ENCODE measurements around the gene HSPA1B. TPM values are rescaled to one million over a fixed set of nuclear protein-coding genes. Genes with fewer than 3 reads are reported as not detected.

The HSPA1B gene
- total RNA-seq, 1 experiment from 2014 or later = 359 TPM

GRCh38 chr6:31878726-31879125 is 51.2 kb downstream of the HSPA1B start, which contains the start of gene SLC44A4:
TSS of gene SLC44A4 (minus strand) at chr6:31878997. CDS start at chr6:31878980, 17 bp downstream.
- DNase-seq (ENCODE audit: low read depth) = no peak

GRCh38 chr6:31879143-31879542 is 51.6 kb downstream of the HSPA1B start:
- no peak for DNase-seq (ENCODE audit: low read depth)

Other genes with a start within 250 kb of the HSPA1B start
- 2.1 and 4.6 TPM in 2 replicates for gene LTB, start 245.3 kb upstream of the HSPA1B start, total RNA-seq (2014; rRNA removed; shearing (Covaris generic))
- gene LST1, start 241.5 kb upstream of the HSPA1B start, total RNA-seq (2014; rRNA removed; shearing (Covaris generic)) = not detected in 2 replicates
- gene NCR3, start 234.7 kb upstream of the HSPA1B start, total RNA-seq (2014; rRNA removed; shearing (Covaris generic)) = not detected in 2 replicates
- gene AIF1, start 212.5 kb upstream of the HSPA1B start, total RNA-seq (2014; rRNA removed; shearing (Covaris generic)) = not detected in 2 replicates
- gene PRRC2A, start 207.0 kb upstream of the HSPA1B start, total RNA-seq (2014; rRNA removed; shearing (Covaris generic)) = 71.4 and 121 TPM in 2 replicates
- 194 and 317 TPM in 2 replicates for gene BAG6, start 175.1 kb upstream of the HSPA1B start, total RNA-seq (2014; rRNA removed; shearing (Covaris generic))
- gene APOM, start 171.8 kb upstream of the HSPA1B start, total RNA-seq (2014; rRNA removed; shearing (Covaris generic)) = 3.7 and 6.9 TPM in 2 replicates
- gene C6orf47, start 167.0 kb upstream of the HSPA1B start, total RNA-seq (2014; rRNA removed; shearing (Covaris generic)) = 29.9 and 37.5 TPM in 2 replicates
- 17.7 and 31.6 TPM in 2 replicates for gene GPANK1, start 162.7 kb upstream of the HSPA1B start, total RNA-seq (2014; rRNA removed; shearing (Covaris generic))
- gene CSNK2B, start 161.7 kb upstream of the HSPA1B start, total RNA-seq (2014; rRNA removed; shearing (Covaris generic)) = 645 and 1,183 TPM in 2 replicates
- 0.10 and 1.1 TPM in 2 replicates for gene LY6G5B, start 157.8 kb upstream of the HSPA1B start, total RNA-seq (2014; rRNA removed; shearing (Covaris generic))
- 2.0 and 2.5 TPM in 2 replicates for gene LY6G5C, start 146.7 kb upstream of the HSPA1B start, total RNA-seq (2014; rRNA removed; shearing (Covaris generic))
- 37.0 and 51.9 TPM in 2 replicates for gene ABHD16A, start 124.4 kb upstream of the HSPA1B start, total RNA-seq (2014; rRNA removed; shearing (Covaris generic))
- not detected in 2 replicates for gene LY6G6F, start 120.9 kb upstream of the HSPA1B start, total RNA-seq (2014; rRNA removed; shearing (Covaris generic))
- not detected in 2 replicates for gene LY6G6D, start 112.4 kb upstream of the HSPA1B start, total RNA-seq (2014; rRNA removed; shearing (Covaris generic))
- gene LY6G6C, start 106.0 kb upstream of the HSPA1B start, total RNA-seq (2014; rRNA removed; shearing (Covaris generic)) = not detected in 2 replicates
- not detected in 2 replicates for gene MPIG6B, start 104.4 kb upstream of the HSPA1B start, total RNA-seq (2014; rRNA removed; shearing (Covaris generic))
- 75.1 and 90.7 TPM in 2 replicates for gene DDAH2, start 98.4 kb upstream of the HSPA1B start, total RNA-seq (2014; rRNA removed; shearing (Covaris generic))
- gene CLIC1, start 91.2 kb upstream of the HSPA1B start, total RNA-seq (2014; rRNA removed; shearing (Covaris generic)) = 1,686 and 1,715 TPM in 2 replicates
- 12.8 and 19.4 TPM in 2 replicates for gene MSH5, start 87.7 kb upstream of the HSPA1B start, total RNA-seq (2014; rRNA removed; shearing (Covaris generic))
- 1.7 TPM in 1 of 2 replicates, not detected in the other for gene SAPCD1, start 65.1 kb upstream of the HSPA1B start, total RNA-seq (2014; rRNA removed; shearing (Covaris generic))
- gene VWA7, start 50.4 kb upstream of the HSPA1B start, total RNA-seq (2014; rRNA removed; shearing (Covaris generic)) = 0.94 and 1.8 TPM in 2 replicates
- gene VARS1, start 32.0 kb upstream of the HSPA1B start, total RNA-seq (2014; rRNA removed; shearing (Covaris generic)) = 33.1 and 51.2 TPM in 2 replicates
- gene LSM2, start 20.8 kb upstream of the HSPA1B start, total RNA-seq (2014; rRNA removed; shearing (Covaris generic)) = 162 and 306 TPM in 2 replicates
- gene HSPA1L, start 12.5 kb upstream of the HSPA1B start, total RNA-seq (2014; rRNA removed; shearing (Covaris generic)) = 0.30 and 2.5 TPM in 2 replicates
- 163 and 238 TPM in 2 replicates for gene HSPA1A, start 12.2 kb upstream of the HSPA1B start, total RNA-seq (2014; rRNA removed; shearing (Covaris generic))
- gene NEU1, start 35.1 kb downstream of the HSPA1B start, total RNA-seq (2014; rRNA removed; shearing (Covaris generic)) = 210 and 218 TPM in 2 replicates
- 0.20 TPM in 1 of 2 replicates, not detected in the other for gene SLC44A4, start 51.3 kb downstream of the HSPA1B start, total RNA-seq (2014; rRNA removed; shearing (Covaris generic))
- 51.0 and 73.4 TPM in 2 replicates for gene EHMT2, start 70.0 kb downstream of the HSPA1B start, total RNA-seq (2014; rRNA removed; shearing (Covaris generic))
- gene ZBTB12, start 74.3 kb downstream of the HSPA1B start, total RNA-seq (2014; rRNA removed; shearing (Covaris generic)) = 0.76 and 2.3 TPM in 2 replicates
- 2.9 and 3.3 TPM in 2 replicates for gene C2, start 100.0 kb downstream of the HSPA1B start, total RNA-seq (2014; rRNA removed; shearing (Covaris generic))
- gene CFB, start 118.4 kb downstream of the HSPA1B start, total RNA-seq (2014; rRNA removed; shearing (Covaris generic)) = 7.8 and 8.4 TPM in 2 replicates
- 201 and 228 TPM in 2 replicates for gene NELFE, start 131.2 kb downstream of the HSPA1B start, total RNA-seq (2014; rRNA removed; shearing (Covaris generic))
- gene SKIC2, start 131.4 kb downstream of the HSPA1B start, total RNA-seq (2014; rRNA removed; shearing (Covaris generic)) = 60.4 and 72.3 TPM in 2 replicates
- 26.8 and 33.3 TPM in 2 replicates for gene DXO, start 144.4 kb downstream of the HSPA1B start, total RNA-seq (2014; rRNA removed; shearing (Covaris generic))
- gene C4A, start 154.3 kb downstream of the HSPA1B start, total RNA-seq (2014; rRNA removed; shearing (Covaris generic)) = 4.1 and 5.6 TPM in 2 replicates
- 3.0 and 3.1 TPM in 2 replicates for gene C4B, start 187.1 kb downstream of the HSPA1B start, total RNA-seq (2014; rRNA removed; shearing (Covaris generic))
- gene CYP21A2, start 210.7 kb downstream of the HSPA1B start, total RNA-seq (2014; rRNA removed; shearing (Covaris generic)) = not detected in 2 replicates